HG02943 (cell line): Measurements from ENCODE around the gene SNX32.
"Not testable (repeated sequence)": the region's sequence is repeated elsewhere in the genome, so short reads cannot be mapped to it uniquely, and the experiment has no call there.

Experiments
- ATAC-seq: cut with Tn5 transposase; IDR thresholded peaks from one replicate; pipeline ENCODE4 v1.9.1; 2021; ENCODE audit warnings: mild to moderate bottlenecking, low read depth, moderate library complexity; ENCODE audit not compliant: unreplicated experiment

SNX32 gene

DNA sequence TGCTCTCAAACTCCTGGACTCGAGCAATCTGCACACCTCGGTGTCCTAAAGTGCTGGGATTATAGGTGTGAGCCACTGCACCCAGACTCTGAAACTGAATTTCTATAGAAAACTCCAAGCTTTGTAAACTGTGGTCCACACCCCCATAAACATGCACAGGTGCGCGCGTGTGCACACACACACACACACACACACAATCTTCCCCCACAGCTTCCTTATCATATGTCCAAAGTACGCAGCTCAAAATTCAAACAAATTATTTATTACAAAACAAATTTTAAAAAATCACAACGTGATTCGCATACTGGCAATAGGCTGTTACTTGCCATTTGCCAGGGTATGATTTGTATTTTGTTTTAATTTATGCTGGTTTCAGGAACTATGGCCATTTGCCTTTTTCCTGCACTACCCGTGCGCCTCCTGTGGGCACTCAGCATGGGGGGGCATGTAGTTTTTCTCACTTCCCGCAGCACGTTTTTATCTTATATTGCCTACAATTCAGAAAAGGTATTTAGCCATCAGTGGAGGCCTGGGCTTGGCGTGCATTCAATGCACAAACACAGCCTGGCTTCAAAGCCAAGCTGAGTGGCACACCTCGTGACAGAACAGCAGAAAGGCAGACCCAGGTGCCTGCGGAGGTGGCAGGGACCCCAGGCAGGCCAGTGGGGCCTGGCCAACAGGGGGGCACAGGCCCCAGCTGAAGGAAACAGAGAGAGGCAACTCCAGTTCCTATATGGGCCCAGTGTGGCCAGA is 10.8 kb upstream of the SNX32 start:
- ATAC-seq, result no peak

DNA sequence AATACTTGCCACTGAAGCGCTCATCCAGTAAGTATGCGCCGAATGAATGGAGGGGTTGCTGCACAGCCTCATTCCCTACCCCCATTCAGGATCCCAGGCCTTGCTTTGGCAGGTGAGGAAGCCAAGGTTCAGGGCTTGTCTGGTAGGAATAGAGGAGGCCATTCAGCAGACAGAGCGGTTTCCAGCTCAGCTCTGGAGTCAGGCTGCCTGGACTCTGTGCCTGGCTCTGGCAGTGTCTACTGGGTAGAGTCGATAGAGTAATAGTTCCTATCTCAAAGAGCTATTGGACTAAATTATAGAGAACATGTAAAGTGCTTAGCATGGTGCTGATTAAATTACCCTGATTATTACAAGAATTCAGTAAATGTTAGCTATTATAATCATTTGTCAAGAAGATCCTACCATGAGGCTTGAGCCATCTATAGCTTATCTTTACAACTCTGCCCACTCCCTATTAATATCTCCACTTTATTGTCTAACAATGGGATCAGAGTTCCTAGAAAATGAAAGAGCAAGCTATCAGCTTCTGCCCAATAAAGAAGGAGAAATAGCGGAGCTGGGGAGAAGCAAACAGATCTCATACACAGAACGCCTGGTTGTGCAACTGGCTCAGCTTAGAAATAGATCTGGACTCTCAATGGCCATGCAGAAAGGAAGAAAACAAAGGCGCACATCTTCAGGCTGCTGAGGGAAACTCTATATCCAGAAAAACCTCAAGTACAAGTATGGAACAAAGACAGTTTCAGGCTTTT is 6.6 kb upstream of the SNX32 start:
- ATAC-seq, result no peak

DNA sequence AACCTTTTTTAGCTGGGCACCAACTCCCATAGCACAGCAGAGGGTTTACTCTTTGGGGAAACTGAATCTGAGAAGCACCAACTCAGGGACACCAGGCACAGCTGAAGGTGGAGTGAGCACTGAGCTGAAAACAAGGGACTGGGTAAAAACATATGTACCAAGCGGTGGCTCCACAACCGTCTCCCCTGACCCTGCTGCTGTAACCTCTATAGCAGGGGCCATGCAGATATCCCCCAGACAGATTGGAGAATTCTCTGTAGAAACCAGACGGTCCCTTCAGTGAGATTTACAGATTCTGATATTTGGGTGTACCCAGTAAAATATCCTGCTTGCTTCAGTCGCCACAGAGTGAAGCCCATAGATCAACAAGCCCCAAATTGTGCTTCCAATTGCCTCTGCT is 4.3 kb upstream of the SNX32 start:
- ATAC-seq, result no peak

DNA sequence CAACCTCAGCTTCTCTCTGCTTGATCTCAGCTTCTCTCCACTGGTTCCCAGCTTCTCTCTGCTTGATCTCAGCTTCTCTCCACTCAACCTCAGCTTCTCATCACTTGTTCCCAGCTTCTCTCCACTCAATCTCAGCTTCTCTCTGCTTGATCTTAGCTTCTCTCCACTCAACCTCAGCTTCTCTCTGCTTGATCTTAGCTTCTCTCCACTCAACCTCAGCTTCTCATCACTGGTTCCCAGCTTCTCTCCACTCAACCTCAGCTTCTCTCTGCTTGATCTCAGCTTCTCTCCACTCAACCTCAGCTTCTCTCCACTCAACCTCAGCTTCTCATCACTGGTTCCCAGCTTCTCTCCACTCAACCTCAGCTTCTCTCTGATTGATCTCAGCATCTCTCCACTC is 1.5 kb upstream of the SNX32 start:
- not testable (repeated sequence) for ATAC-seq

DNA sequence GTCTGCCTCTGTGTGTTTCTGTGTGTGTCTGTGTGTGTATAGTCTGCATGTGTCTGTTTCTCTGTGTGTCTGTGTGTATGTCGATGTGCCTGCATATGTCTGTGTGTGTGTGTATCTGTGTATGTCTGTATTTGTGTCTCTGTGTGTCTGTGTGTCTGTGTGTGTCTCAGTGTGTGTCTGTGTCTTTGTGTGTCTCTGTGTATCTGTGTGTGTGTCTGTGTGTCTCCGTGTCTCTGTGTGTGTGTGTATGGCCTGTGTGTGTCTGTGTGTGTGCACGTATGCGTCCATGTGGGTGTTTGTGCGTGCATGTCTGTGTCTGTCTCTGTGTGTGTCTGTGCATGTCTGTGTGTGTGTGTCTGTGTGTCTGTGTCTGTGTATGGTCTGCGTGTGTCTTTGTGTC is 439 bp downstream of the SNX32 start:
- ATAC-seq, result no peak

GRCh38 chr11:65842144-65842543 is 8.4 kb downstream of the SNX32 start:
- no peak for ATAC-seq

DNA sequence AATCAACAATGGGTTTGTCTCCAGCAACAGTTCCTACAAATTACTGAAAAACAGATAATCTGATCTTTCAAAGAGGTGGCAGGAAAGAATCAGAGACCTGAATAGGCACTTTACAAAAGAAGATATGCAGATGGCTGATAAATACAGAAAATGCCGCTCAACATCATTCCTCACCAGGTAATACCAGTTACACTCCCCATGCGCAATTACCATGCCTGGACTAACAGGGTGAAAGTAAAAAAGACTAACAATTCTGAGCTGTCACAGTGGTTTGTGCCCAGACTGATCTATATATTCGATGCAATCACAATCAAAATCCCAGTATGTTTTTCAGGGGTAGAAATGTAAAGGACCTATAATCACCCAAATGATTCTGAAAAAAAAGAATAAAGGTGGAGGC is 10.0 kb downstream of the SNX32 start:
- no peak for ATAC-seq

GRCh38 chr11:65844231-65844872 is 10.6 kb downstream of the SNX32 start:
- no peak for ATAC-seq

- no peak for ATAC-seq
Measured at GRCh38 chr11:65847746-65848145, 14.0 kb downstream of the SNX32 start.

DNA sequence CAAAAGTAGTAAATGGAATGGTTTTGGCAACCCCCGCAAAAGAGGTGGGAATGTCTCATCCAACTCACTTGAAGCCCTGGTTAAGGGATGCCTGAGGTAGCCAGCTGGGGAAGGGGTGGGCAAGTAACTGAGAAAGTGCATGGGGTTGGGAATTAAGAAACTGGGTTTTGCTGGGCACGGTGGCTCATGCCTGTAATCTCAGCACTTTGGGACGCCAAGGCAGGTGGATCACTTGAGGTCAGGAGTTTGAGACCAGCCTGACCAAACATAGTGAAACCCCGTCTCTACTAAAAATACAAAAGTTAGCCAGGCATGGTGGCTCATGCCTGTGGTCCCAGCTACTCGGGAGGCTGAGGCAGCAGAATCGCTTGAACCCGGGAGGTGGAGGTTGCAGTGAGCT is 14.9 kb downstream of the SNX32 start:
- not testable (repeated sequence) for ATAC-seq

- no peak for ATAC-seq
Measured at GRCh38 chr11:65849366-65849765, 15.6 kb downstream of the SNX32 start.

GRCh38 chr11:65849771-65850216 is 16.0 kb downstream of the SNX32 start:
- ATAC-seq, result no peak

- ATAC-seq, result no peak
Measured at GRCh38 chr11:65850217-65851082, 16.7 kb downstream of the SNX32 start.

GRCh38 chr11:65851083-65851579 is 17.4 kb downstream of the SNX32 start:
- ATAC-seq, result no peak

GRCh38 chr11:65851811-65852507 is 18.2 kb downstream of the SNX32 start:
- ATAC-seq, result no peak

DNA sequence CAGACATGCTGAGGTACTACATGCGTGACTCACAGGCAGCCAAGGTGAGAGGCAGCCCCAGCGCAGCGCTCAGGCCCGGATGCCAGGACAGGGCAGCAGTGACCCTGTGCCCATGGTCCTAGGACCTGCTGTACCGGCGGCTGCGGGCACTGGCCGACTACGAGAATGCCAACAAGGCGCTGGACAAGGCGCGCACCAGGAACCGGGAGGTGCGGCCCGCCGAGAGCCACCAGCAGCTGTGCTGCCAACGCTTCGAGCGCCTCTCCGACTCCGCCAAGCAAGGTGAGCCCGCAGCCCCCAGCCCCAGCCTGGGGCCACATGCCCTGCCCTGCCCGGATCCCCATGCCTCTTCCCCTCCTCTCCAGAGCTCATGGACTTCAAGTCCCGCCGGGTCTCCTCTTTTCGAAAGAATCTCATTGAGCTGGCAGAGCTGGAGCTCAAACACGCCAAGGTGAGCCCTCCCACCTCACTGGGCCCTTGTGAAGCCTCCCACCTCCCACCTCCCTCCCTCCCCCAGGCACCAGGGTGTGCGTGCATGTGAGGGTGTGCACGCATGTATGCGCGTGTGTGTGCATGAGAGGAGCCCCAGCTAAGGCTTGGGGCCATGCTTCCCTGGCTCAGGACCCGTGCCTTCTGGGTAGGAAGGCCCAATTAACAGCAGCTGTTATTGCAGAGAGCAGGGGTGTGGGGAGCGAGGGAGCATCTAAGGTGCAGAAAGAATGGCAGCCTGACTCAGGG is 18.9 kb downstream of the SNX32 start:
- no peak for ATAC-seq

- ATAC-seq, result no peak
Measured at GRCh38 chr11:65853246-65853979, 19.6 kb downstream of the SNX32 start.

GRCh38 chr11:65854161-65854592 is 20.4 kb downstream of the SNX32 start:
- no peak for ATAC-seq
